HL-60 (cell line): Measurements from ENCODE around the gene OR52H1.

Source experiments
- GABPA ChIP-seq: IDR thresholded peaks from 2 replicates; pipeline ENCODE4 v1.6.1; 2012; ENCODE audit warnings: low read depth
- POLR2AphosphoS5 ChIP-seq: IDR thresholded peaks from 2 replicates; pipeline ENCODE4 v1.6.1; 2012; ENCODE audit warnings: low read depth
- TF ChIP-seq, protein P1 (sequence below): IDR thresholded peaks from one replicate; pipeline ENCODE4 v1.5.1; 2011; ENCODE audit warnings: low read length, control low read depth, inconsistent platforms; ENCODE audit not compliant: insufficient read depth
- TF ChIP-seq, protein P2 (sequence below): IDR thresholded peaks from 2 replicates; pipeline ENCODE4 v1.6.1; 2012; ENCODE audit warnings: low read depth; ENCODE audit not compliant: insufficient replicate concordance

DNA sequence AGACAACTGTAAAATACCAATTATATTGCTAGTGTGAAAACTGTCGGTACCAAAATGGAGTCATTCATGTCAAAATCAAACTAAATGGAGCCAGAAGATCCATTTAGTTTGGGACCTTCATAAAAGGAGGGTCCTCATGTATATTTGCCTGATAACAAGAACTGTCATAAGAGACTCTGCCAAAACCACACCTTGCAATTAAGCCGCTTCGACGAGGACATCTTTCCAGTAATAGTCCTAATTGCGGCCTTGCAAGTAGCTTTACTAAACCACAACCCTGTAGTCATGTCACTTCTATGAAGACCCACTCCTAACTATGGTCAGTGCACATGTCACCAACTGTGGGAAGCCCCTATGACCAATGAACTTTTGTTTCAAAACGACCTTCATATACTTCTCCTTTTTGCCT lies 47.9 kb downstream of the OR52H1 start:
- TF ChIP-seq, protein P1, sequence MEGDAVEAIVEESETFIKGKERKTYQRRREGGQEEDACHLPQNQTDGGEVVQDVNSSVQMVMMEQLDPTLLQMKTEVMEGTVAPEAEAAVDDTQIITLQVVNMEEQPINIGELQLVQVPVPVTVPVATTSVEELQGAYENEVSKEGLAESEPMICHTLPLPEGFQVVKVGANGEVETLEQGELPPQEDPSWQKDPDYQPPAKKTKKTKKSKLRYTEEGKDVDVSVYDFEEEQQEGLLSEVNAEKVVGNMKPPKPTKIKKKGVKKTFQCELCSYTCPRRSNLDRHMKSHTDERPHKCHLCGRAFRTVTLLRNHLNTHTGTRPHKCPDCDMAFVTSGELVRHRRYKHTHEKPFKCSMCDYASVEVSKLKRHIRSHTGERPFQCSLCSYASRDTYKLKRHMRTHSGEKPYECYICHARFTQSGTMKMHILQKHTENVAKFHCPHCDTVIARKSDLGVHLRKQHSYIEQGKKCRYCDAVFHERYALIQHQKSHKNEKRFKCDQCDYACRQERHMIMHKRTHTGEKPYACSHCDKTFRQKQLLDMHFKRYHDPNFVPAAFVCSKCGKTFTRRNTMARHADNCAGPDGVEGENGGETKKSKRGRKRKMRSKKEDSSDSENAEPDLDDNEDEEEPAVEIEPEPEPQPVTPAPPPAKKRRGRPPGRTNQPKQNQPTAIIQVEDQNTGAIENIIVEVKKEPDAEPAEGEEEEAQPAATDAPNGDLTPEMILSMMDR: no peak
- TF ChIP-seq POLR2AphosphoS5: no peak
- TF ChIP-seq GABPA: no peak
- TF ChIP-seq, protein P2, sequence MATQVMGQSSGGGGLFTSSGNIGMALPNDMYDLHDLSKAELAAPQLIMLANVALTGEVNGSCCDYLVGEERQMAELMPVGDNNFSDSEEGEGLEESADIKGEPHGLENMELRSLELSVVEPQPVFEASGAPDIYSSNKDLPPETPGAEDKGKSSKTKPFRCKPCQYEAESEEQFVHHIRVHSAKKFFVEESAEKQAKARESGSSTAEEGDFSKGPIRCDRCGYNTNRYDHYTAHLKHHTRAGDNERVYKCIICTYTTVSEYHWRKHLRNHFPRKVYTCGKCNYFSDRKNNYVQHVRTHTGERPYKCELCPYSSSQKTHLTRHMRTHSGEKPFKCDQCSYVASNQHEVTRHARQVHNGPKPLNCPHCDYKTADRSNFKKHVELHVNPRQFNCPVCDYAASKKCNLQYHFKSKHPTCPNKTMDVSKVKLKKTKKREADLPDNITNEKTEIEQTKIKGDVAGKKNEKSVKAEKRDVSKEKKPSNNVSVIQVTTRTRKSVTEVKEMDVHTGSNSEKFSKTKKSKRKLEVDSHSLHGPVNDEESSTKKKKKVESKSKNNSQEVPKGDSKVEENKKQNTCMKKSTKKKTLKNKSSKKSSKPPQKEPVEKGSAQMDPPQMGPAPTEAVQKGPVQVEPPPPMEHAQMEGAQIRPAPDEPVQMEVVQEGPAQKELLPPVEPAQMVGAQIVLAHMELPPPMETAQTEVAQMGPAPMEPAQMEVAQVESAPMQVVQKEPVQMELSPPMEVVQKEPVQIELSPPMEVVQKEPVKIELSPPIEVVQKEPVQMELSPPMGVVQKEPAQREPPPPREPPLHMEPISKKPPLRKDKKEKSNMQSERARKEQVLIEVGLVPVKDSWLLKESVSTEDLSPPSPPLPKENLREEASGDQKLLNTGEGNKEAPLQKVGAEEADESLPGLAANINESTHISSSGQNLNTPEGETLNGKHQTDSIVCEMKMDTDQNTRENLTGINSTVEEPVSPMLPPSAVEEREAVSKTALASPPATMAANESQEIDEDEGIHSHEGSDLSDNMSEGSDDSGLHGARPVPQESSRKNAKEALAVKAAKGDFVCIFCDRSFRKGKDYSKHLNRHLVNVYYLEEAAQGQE: no peak
